Measurements from ENCODE around the gene PPP2R5C.

PPP2R5C gene

DNA sequence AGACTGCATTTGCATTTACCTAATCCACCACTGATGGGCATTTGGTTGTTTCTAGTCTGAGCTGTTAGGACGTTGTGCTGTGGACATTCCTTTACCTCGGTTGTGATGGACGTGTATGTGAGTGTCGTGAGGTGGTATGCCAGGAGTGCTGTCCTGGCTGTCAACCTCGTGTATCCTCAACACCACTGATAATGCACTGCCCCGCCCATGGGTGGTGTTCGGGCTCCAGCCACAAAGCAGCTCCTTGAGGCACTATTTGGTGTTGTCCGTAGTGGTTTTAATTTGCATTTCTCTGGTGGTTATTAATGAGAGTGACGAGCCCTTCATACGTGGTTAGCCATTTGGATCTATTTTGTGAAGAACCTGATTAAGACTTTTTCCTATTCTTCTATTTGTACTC lies 87.6 kb downstream of the PPP2R5C start:
- no peaks in the 10 kb centered on the region for H3K9me3 Mint-ChIP-seq
- peaks cover 5% of the 10 kb centered on the region for H3K36me3 Mint-ChIP-seq
- peaks cover 62% of the 10 kb centered on the region for H3K4me1 Mint-ChIP-seq
- DNase-seq (ENCODE audit: low spot score in 2 of 2) (peak; percentile 36), ATAC-seq (ENCODE audit: low read depth) (peak; percentile 74)
- H3K27ac Mint-ChIP-seq, result peak overlapping the region; percentile 59
- peak overlapping the region; percentile 36 for H3K4me3 Mint-ChIP-seq
- H3K27me3 Mint-ChIP-seq, result no peaks in the 10 kb centered on the region

DNA sequence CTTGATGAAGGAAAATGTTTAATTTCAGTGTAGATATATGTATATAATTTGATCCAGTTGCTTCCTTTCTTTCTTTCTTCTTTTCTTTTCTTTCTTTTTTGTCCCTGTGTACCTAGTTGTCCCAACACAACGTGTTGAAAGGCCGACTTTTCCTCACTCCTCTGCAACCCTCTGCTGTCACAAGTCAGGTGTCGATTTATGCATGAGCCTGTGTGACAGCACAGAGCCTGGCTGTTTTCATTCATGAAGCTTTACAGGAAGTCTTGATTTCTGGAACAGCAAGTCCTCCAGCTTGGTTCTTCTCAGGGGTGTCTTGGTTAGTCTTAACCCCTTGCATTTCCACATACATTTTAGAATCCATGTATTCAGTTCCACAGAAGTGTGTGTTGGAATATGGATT lies 88.1 kb downstream of the PPP2R5C start:
- Mint-ChIP-seq H3K27me3 (no peaks in the 10 kb centered on the region), H3K4me1 (peaks cover 62% of the 10 kb centered on the region), H3K4me3 (peak overlapping the region; percentile 70), H3K27ac (peak overlapping the region; percentile 59), H3K9me3 (no peaks in the 10 kb centered on the region), H3K36me3 (peaks cover 7% of the 10 kb centered on the region)
- DNase-seq (ENCODE audit: low spot score in 2 of 2), result no peak
- peak; percentile 17 for ATAC-seq (ENCODE audit: low read depth)

DNA sequence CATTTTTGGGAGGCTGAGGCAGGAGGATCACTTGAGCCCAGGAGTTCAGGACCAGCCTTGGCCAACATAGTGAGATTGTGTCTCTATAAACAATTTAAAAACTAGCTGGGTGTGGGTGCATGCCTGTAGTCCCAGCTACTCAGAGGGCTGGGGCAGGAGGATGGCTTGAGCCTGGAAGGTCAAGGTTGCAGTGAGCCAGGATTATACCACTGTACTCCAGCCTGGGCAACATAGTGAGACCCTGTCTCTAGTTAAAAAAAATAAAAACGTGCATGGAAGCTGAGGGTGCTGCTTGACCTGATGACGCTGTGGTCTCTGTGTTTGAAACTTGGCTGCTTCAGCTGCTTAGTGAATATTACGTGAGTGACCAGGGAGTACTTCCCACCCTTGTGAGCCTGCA lies 89.7 kb downstream of the PPP2R5C start:
- H3K4me1 Mint-ChIP-seq, result peaks cover 60% of the 10 kb centered on the region
- no peak overlapping the region for H3K4me3 Mint-ChIP-seq
- no peaks in the 10 kb centered on the region for H3K27me3 Mint-ChIP-seq
- H3K27ac Mint-ChIP-seq, result no peak overlapping the region
- no peaks in the 10 kb centered on the region for H3K9me3 Mint-ChIP-seq
- ATAC-seq (ENCODE audit: low read depth) (no peak), DNase-seq (ENCODE audit: low spot score in 2 of 2) (no peak)
- peaks cover 7% of the 10 kb centered on the region for H3K36me3 Mint-ChIP-seq

DNA sequence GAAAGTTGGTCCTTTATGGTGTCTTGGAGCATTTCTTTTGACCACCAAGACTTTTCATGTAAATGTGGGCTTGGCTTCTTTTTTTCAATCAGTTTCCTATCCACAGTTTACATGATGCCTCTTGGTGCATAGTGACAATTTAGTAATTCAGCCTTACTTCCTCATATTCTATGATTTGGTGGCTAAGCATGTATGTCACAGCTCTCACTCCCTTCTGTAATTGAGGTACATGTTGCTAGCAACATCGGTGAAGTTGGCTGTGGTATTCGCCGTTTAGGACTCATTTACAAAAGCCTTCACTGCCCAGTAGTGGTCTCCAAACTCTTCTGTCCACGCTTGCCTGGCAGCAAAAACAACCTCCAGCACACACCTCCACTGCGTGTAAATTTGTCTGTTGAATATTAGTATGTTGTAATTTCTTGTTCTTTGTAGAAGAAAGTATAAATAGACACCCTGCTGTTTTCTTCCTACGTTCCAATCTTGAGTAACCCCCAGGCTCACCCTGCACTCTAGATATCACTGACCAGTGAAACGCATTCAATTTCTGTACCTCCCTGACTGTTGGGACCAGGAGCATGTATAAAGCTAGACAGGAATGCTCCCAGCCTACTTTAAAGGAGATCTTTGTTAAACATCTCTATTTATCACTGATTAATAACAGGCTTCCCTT lies 90.4 kb downstream of the PPP2R5C start:
- Mint-ChIP-seq H3K27ac (peak overlapping the region; percentile 91), H3K9me3 (no peaks in the 10 kb centered on the region), H3K4me3 (peak overlapping the region; percentile 18), H3K27me3 (no peaks in the 10 kb centered on the region), H3K36me3 (peaks cover 11% of the 10 kb centered on the region), H3K4me1 (peaks cover 57% of the 10 kb centered on the region)
- DNase-seq (ENCODE audit: low spot score in 2 of 2) (peak in 1 of 2 donors; percentile 16), ATAC-seq (ENCODE audit: low read depth) (peak; percentile 81)

DNA sequence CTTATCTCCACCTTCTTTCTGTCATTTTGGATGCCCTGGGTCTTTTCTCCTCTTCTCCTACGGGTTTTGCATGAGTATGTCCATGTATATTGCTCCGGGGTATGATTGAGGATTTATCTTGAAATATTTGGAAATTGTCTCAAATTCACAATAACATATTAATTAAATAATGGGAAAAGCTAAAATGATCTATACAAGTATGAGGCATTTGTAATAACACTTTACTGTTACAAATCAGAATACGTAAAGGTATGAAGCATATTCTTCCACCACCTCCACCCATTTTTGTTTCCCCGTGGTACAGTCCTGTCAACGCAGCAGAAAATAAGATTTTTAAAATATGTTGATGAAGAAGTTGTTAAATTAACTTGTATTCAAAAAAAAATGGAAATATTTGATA lies 91.3 kb downstream of the PPP2R5C start:
- Mint-ChIP-seq H3K36me3 (peaks cover 11% of the 10 kb centered on the region), H3K4me3 (no peak overlapping the region), H3K27me3 (no peaks in the 10 kb centered on the region), H3K27ac (no peak overlapping the region), H3K4me1 (peaks cover 54% of the 10 kb centered on the region), H3K9me3 (no peaks in the 10 kb centered on the region)
- no peak for ATAC-seq (ENCODE audit: low read depth)
- DNase-seq (ENCODE audit: low spot score in 2 of 2), result no peak

DNA sequence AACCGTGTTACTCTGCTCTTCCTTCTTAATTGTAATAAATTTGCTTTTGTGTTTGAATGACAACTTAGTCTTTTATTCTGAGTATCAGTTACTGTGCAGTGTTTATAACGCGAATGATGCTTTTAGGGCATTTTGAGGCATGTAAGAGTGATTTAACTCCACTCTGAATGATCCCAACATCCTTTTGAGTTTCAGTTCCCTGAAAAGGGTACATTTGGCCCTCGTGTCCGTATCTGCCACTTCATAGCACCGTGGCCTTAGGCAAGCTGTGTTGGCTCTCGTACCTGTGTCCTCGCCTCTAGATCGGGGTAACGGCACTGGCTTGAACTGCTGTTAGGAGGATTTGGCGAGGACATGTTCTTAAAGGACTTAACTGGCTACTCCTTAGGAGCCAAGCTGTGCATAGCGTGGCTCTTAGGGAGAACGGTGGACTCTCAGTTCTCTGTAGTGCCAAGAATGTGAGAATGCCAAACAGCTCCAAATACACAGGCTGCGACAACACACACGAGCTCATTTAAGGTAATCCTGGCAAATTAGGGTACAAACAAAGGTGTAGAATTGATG lies 92.0 kb downstream of the PPP2R5C start:
- Mint-ChIP-seq H3K36me3 (peaks cover 11% of the 10 kb centered on the region), H3K4me1 (peaks cover 52% of the 10 kb centered on the region), H3K4me3 (no peak overlapping the region), H3K27ac (peak overlapping the region; percentile 73), H3K9me3 (no peaks in the 10 kb centered on the region), H3K27me3 (no peaks in the 10 kb centered on the region)
- DNase-seq (ENCODE audit: low spot score in 2 of 2), result no peak
- ATAC-seq (ENCODE audit: low read depth), result no peak

DNA sequence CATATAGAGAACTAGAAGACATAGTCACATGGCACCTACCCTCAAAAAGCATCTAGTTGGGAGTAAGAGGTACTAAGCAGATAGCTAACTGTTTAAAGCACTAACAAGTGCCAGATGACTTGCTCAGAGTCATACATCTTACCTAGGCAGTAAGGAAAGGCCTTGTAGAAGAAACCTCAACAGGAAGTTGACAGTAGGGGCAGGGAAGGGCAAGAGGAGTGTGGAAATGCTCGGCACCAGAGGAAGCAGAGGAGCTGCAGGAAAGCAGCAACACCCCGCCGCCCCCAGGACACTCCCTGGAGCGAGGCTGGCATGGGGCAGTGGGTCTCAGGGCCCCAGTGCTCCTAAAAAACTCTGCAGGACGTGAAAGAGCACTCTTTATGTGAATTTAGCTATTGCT lies 92.9 kb downstream of the PPP2R5C start:
- Mint-ChIP-seq H3K4me1 (peaks cover 52% of the 10 kb centered on the region), H3K9me3 (no peaks in the 10 kb centered on the region), H3K4me3 (no peak overlapping the region), H3K36me3 (peaks cover 16% of the 10 kb centered on the region), H3K27ac (peak overlapping the region; percentile 73), H3K27me3 (no peaks in the 10 kb centered on the region)
- no peak for ATAC-seq (ENCODE audit: low read depth)
- no peak for DNase-seq (ENCODE audit: low spot score in 2 of 2)

DNA sequence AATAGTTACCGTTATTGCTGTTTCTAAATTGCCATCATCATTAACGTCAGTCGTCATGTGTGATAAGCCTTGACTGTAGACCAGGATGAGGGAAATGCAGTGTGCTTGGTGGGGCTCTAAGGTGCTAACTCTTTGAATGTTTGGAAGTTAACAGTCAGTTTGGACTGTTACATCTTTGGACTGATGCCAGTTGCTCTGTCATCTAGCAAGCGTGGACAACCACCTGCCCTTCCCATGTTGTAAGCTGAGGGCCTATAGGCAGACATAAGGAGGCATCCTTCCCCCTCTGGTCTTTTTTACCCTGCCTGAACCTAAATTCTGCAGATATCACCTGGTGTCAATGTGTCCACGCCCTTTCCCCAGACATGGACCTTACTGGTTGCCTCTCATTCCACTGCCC lies 94.4 kb downstream of the PPP2R5C start:
- Mint-ChIP-seq H3K4me3 (no peak overlapping the region), H3K27ac (peak overlapping the region; percentile 75), H3K4me1 (peaks cover 44% of the 10 kb centered on the region), H3K36me3 (peaks cover 21% of the 10 kb centered on the region), H3K27me3 (no peaks in the 10 kb centered on the region), H3K9me3 (no peaks in the 10 kb centered on the region)
- ATAC-seq (ENCODE audit: low read depth) (no peak), DNase-seq (ENCODE audit: low spot score in 2 of 2) (no peak)

DNA sequence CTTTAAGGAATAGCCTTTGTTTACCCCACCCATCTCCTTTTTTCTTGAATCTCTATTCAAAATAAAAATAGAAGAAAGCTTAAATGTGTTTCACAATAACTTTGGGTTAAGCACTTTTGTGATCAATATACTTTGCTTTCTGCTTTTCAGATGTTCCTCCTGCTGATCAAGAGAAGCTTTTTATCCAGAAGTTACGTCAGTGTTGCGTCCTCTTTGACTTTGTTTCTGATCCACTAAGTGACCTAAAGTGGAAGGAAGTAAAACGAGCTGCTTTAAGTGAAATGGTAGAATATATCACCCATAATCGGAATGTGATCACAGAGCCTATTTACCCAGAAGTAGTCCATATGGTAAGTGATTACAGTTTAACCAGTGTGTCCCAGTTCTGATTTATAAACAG lies 95.0 kb downstream of the PPP2R5C start:
- Mint-ChIP-seq H3K4me1 (peaks cover 40% of the 10 kb centered on the region), H3K36me3 (peaks cover 21% of the 10 kb centered on the region), H3K27ac (no peak overlapping the region), H3K4me3 (no peak overlapping the region), H3K27me3 (no peaks in the 10 kb centered on the region), H3K9me3 (no peaks in the 10 kb centered on the region)
- ATAC-seq (ENCODE audit: low read depth) (no peak), DNase-seq (ENCODE audit: low spot score in 2 of 2) (no peak)

DNA sequence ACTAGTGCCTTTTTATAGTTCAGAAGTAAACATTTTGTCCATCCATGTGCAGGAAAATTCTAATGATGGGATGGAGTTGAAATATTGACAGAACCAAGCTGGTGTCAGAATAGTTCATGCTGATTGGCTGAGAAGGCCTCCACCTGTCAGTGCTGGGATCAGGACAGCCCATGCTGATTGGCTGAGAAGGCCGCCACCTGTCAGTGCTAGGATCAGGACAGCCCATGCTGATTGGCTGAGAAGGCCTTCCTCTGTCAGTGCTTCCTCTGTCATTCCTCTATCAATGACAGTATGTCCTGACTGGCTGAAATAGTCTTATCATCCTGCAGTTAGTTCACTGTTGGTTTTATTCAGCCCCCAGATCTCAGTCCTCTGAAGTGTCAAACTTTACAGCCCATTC lies 95.7 kb downstream of the PPP2R5C start:
- H3K36me3 Mint-ChIP-seq, result peaks cover 23% of the 10 kb centered on the region
- H3K9me3 Mint-ChIP-seq, result no peaks in the 10 kb centered on the region
- no peak overlapping the region for H3K4me3 Mint-ChIP-seq
- DNase-seq (ENCODE audit: low spot score in 2 of 2) (no peak), ATAC-seq (ENCODE audit: low read depth) (no peak)
- H3K27me3 Mint-ChIP-seq, result no peaks in the 10 kb centered on the region
- H3K4me1 Mint-ChIP-seq, result peaks cover 35% of the 10 kb centered on the region
- peak overlapping the region; percentile 17 for H3K27ac Mint-ChIP-seq

DNA sequence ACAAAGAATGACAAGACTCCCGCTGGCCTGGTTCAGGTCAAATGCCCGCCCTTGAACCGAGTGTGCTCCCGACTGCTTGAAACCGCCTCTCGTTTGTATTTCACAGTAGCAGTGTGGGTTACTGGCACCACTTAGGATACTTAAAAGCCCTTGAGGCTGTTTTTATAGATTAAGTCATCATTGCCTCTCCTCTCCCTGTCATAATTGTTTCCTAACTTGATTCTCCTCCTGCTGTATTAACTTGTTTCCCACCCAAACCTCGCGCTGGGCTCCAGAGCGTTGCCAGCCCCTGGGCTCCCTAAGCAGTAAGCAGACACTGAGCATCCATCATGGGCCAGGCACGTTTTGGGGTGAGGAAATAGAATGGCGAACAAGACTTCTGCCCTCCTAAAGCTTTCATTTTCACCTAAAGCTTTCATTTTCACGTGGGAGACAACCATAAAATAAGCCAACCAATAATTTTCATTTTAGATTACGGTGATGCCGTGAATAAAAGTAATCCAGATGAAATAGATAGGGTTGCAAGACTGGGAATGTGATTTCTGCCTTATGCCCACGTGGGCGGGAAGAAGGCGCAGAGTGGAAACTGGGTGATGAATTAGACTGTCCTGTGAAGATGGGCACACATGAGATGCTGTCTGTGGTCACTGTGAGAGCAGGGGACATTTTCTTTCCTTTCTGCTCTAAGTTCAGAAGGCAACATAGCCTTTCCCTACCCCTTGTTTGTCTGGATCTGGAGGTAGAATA lies 97.5 kb downstream of the PPP2R5C start:
- ATAC-seq (ENCODE audit: low read depth) (no peak), DNase-seq (ENCODE audit: low spot score in 2 of 2) (no peak)
- no peak overlapping the region for H3K4me3 Mint-ChIP-seq
- H3K27me3 Mint-ChIP-seq, result no peaks in the 10 kb centered on the region
- no peaks in the 10 kb centered on the region for H3K9me3 Mint-ChIP-seq
- H3K27ac Mint-ChIP-seq, result peak overlapping the region; percentile 56
- H3K36me3 Mint-ChIP-seq, result peaks cover 23% of the 10 kb centered on the region
- H3K4me1 Mint-ChIP-seq, result peaks cover 30% of the 10 kb centered on the region

DNA sequence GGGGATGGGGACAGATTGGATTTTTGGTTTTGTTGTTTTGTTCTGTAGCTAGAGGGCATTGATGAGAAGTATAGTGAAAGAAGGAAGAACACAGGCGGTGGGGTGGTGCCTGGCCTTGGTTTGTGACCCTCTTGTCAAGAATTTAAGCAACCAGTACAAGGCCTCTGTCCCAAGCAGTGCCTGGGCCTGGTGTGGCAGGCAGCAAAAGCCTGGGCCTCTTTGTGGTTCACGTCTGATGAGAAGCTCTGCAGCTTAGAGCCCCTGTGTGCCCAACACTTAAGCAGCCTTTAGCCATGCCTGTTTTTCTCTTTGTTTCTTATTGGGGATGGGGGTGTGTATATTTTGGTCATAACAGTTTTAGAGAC lies 98.0 kb downstream of the PPP2R5C start:
- H3K27ac Mint-ChIP-seq, result peak overlapping the region; percentile 56
- ATAC-seq (ENCODE audit: low read depth), result no peak
- no peaks in the 10 kb centered on the region for H3K27me3 Mint-ChIP-seq
- DNase-seq (ENCODE audit: low spot score in 2 of 2), result no peak
- H3K9me3 Mint-ChIP-seq, result no peaks in the 10 kb centered on the region
- peaks cover 23% of the 10 kb centered on the region for H3K36me3 Mint-ChIP-seq
- H3K4me1 Mint-ChIP-seq, result peaks cover 25% of the 10 kb centered on the region
- H3K4me3 Mint-ChIP-seq, result no peak overlapping the region

DNA sequence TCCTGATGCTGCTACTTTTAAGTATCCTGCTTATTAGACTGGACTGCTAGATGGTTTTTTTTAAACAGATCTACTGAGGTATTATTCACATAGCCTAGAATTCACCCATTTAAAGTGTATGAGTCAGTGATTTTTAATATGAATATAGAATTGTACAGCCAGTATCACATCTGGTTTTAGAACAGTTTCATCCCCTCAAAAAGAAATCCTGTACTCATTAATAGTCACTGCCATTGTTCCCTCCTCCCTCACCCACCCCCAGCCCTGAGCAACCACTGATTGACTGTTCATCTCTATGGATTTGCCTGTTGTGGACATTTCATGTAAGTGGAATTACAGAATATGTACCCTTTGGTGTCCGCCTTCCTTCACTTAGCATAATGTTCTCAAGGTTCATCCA lies 98.4 kb downstream of the PPP2R5C start:
- DNase-seq (ENCODE audit: low spot score in 2 of 2) (no peak), ATAC-seq (ENCODE audit: low read depth) (no peak)
- no peaks in the 10 kb centered on the region for H3K9me3 Mint-ChIP-seq
- peaks cover 25% of the 10 kb centered on the region for H3K4me1 Mint-ChIP-seq
- no peak overlapping the region for H3K4me3 Mint-ChIP-seq
- H3K36me3 Mint-ChIP-seq, result peaks cover 26% of the 10 kb centered on the region
- no peaks in the 10 kb centered on the region for H3K27me3 Mint-ChIP-seq
- H3K27ac Mint-ChIP-seq, result peak overlapping the region; percentile 56

DNA sequence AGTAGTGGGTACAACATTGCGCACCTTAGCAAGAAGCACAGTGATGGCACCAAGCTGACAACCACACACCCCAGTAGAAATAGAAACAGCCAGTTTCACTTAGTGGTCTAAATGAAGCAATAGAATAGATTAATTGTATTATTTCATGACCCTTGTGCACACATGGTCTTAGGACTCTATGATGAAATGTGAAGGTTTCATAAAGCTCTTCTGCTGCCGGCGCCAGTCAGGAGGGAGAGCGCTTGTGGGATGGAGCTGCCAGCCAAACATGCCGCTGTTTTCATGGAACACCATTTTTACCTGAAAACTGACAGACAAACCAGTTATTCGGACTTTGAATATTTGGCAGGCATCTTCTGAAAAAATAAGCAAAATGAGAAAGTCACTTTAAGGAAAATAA lies 100.0 kb downstream of the PPP2R5C start:
- Mint-ChIP-seq H3K9me3 (no peaks in the 10 kb centered on the region), H3K4me3 (no peak overlapping the region), H3K36me3 (peaks cover 26% of the 10 kb centered on the region), H3K4me1 (peaks cover 17% of the 10 kb centered on the region), H3K27me3 (no peaks in the 10 kb centered on the region), H3K27ac (no peak overlapping the region)
- ATAC-seq (ENCODE audit: low read depth) (no peak), DNase-seq (ENCODE audit: low spot score in 2 of 2) (no peak)
